Breast epithelium (tissue), 4 donors: ENCODE measurements around the gene SMARCC2. TPM values are rescaled to one million over a fixed set of nuclear protein-coding genes. Genes with fewer than 3 reads are reported as not detected.

Experiments used
- DNase-seq, 2 donors: peaks; one replicate each; pipeline ENCODE4 v3.0.0-alpha.2; 2019; ENCODE audit warnings: low spot score in 2 of 2
- H3K27ac ChIP-seq, 2 donors: fragments of 200-600 bp; sonication (generic) in 1 of 2; one replicate each; pipeline ENCODE4 v1.5.1; 2016 to 2019; ENCODE audit warnings: mild to moderate bottlenecking in 1 of 2
- H3K27me3 ChIP-seq, 2 donors: fragments of 200-600 bp; sonication (generic) in 1 of 2; one replicate each; pipeline versions ENCODE4 v1.5.1 to v1.6.0; 2017 to 2019; ENCODE audit warnings: control low read depth in 1 of 2, mild to moderate bottlenecking in 1 of 2
- H3K36me3 ChIP-seq: fragments of 200-600 bp; one replicate; pipeline ENCODE4 v1.5.1; 2019
- H3K4me1 ChIP-seq, 2 donors: fragments of 200-600 bp; sonication (generic); one replicate each; pipeline ENCODE4 v1.5.1; 2016 to 2019; ENCODE audit warnings: control low read depth in 1 of 2
- H3K4me3 ChIP-seq, 3 donors: fragments of 200-600 bp; sonication (generic); 1 replicate in 2 of 3; 2 replicates in 1 of 3; pipeline ENCODE4 v1.5.1; 2016 to 2019; ENCODE audit warnings: mild to moderate bottlenecking in 3 of 3, moderate library complexity in 2 of 3
- H3K9me3 ChIP-seq, 2 donors: fragments of 200-600 bp; sonication (generic) in 1 of 2; one replicate each; pipeline ENCODE4 v1.5.1; 2016 to 2019; ENCODE audit warnings: control low read depth in 1 of 2
- POLR2A ChIP-seq: fragments of 450-650 bp; IDR thresholded peaks from one replicate; pipeline ENCODE4 v1.6.1; 2016; ENCODE audit warnings: antibody characterized with exemption, mild to moderate bottlenecking, moderate library complexity
- POLR2AphosphoS5 ChIP-seq, 3 donors: sonication (generic); formaldehyde crosslinking; IDR thresholded peaks; one replicate each; pipeline ENCODE4 v1.6.1; 2017; ENCODE audit warnings: antibody characterized with exemption in 3 of 3
- intact Hi-C: fragments of 100-400 bp; cut with DNase I; formaldehyde crosslinking; loops from one replicate; pipeline ENCODE4 v1.15.1; 2023; ENCODE audit warnings: low total_unique reads
- total RNA-seq, 3 donors: library from RNA; depleted of rRNA; stranded (reverse); fragments of >200 nt; gene quantifications; one replicate each; pipeline ENCODE4 v1.1.0, GENCODE V29; 2016
- TF ChIP-seq, protein P1 (sequence below), 3 donors: fragments of 450-650 bp; IDR thresholded peaks; one replicate each; pipeline ENCODE4 v1.5.1; 2016 to 2017; ENCODE audit warnings: antibody characterized with exemption in 3 of 3, mild to moderate bottlenecking in 3 of 3, moderate library complexity in 3 of 3

Gene SMARCC2
- total RNA-seq, 3 donors from 2014 or later = 105 to 114 (median 106) TPM

DNA sequence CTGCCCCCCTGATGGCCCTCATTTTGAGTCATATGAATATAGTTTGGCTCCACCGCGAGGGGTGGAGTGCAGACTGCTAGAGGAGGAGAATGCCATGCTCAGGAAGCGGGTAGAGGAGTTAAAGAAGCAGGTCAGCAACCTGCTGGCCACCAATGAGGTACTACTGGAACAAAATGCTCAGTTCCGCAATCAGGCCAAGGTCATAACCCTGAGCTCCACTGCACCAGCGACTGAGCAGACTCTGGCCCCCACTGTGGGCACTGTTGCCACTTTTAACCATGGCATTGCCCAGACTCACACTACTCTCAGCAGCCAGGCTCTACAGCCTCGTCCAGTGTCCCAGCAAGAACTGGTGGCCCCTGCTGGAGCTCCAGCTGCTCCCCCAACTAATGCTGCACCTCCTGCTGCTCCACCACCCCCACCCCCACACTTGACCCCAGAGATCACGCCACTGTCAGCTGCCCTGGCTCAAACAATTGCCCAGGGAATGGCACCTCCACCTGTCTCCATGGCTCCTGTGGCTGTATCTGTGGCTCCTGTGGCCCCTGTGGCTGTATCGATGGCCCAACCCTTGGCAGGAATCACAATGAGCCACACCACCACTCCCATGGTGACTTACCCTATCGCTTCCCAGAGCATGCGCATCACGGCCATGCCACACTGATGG, 67.9 kb downstream of the SMARCC2 start:
- H3K27ac ChIP-seq = no peak overlapping the region
- intact Hi-C loops = loop anchor here (5.0 kb wide), 1 partner anchor 36 kb away; the partner anchor contains the start of gene MYL6
- no peaks in the 10 kb centered on the region for H3K9me3 ChIP-seq
- peaks cover 5 to 12% of the 10 kb centered on the region in 2 donors for H3K4me1 ChIP-seq
- TF ChIP-seq POLR2AphosphoS5 (IDR thresholded peaks at IDR 0.05) (no peak), POLR2A (no peak)
- TF ChIP-seq, protein P1, sequence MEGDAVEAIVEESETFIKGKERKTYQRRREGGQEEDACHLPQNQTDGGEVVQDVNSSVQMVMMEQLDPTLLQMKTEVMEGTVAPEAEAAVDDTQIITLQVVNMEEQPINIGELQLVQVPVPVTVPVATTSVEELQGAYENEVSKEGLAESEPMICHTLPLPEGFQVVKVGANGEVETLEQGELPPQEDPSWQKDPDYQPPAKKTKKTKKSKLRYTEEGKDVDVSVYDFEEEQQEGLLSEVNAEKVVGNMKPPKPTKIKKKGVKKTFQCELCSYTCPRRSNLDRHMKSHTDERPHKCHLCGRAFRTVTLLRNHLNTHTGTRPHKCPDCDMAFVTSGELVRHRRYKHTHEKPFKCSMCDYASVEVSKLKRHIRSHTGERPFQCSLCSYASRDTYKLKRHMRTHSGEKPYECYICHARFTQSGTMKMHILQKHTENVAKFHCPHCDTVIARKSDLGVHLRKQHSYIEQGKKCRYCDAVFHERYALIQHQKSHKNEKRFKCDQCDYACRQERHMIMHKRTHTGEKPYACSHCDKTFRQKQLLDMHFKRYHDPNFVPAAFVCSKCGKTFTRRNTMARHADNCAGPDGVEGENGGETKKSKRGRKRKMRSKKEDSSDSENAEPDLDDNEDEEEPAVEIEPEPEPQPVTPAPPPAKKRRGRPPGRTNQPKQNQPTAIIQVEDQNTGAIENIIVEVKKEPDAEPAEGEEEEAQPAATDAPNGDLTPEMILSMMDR (IDR thresholded peaks at IDR 0.05) = no peak
- no peaks in the 10 kb centered on the region for H3K27me3 ChIP-seq
- H3K36me3 ChIP-seq = no peaks in the 10 kb centered on the region
- no peak overlapping the region for H3K4me3 ChIP-seq
- DNase-seq = no peak

DNA sequence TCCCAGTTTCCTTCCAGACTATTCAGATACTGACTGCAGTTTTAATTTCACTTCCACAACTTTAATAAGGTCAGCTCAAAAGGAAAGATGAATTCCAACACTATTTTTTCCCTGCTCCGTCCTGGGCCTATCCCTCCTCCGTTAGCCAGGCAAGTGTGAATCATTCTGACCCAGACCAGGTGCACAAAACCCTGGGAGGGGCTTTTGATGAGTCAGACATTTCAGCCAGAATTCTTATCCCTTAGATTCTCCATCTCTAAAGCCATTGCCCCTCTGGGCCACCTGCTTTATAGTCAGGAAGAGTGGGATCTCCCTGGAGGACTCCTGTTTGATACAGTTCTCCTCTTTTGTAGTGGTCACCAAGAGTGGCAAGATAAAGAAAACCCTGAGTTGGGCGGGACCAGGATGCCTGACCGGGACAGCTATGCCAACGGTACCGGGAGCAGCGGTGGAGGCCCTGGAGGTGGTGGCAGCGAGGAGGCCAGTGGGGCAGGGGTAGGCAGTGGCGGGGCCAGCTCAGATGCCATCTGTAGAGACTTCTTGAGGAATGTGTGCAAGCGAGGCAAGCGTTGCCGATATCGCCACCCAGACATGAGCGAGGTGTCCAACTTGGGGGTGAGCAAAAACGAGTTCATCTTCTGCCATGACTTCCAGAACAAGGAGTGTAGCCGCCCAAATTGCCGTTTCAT, 69.0 kb downstream of the SMARCC2 start:
- Histone ChIP-seq H3K36me3 (no peaks in the 10 kb centered on the region), H3K4me3 (no peak overlapping the region), H3K4me1 (peaks cover 5 to 8% of the 10 kb centered on the region in 2 donors), H3K27me3 (no peaks in the 10 kb centered on the region), H3K27ac (peak overlapping the region; percentile 96 to 98), H3K9me3 (no peaks in the 10 kb centered on the region)
- intact Hi-C loops = loop anchor here (5.0 kb wide), 1 partner anchor 37 kb away; the partner anchor contains the start of gene MYL6
- no peak for TF ChIP-seq POLR2A
- TF ChIP-seq, protein P1 (IDR thresholded peaks at IDR 0.05) = no peak
- no peak for TF ChIP-seq POLR2AphosphoS5 (IDR thresholded peaks at IDR 0.05)
- DNase-seq = no peak

DNA sequence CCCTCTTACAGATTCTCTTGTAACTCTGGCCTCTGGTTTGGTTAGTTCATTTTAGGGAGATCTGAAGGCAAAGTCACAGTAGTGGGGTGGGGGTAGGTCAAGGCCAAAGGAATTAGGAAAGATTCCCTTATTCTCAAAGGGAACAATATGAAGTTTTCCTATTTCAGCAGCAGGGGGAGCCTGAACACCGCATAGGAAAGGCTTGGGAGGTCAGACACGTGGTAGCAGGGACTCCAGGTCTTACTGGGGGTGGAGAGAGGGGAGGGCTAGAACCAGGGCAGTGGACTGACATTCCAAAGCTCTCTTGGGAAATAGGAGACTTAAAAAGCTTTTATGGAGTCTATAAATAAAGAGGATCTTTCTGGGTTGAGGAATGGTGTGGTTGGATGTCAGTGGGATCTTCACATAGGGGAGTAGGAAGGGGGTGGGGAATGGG, 69.9 kb downstream of the SMARCC2 start:
- H3K4me3 ChIP-seq = peak overlapping the region in 2 of 3 donors; percentile 75 to 80
- H3K36me3 ChIP-seq = no peaks in the 10 kb centered on the region
- H3K27ac ChIP-seq = peak overlapping the region; percentile 96 to 98
- DNase-seq = peak in 1 of 2 donors; percentile 78
- no peaks in the 10 kb centered on the region for H3K27me3 ChIP-seq
- H3K9me3 ChIP-seq = no peaks in the 10 kb centered on the region
- intact Hi-C loops = loop anchor here (2.0 kb wide), 1 partner anchor 349 kb away; the partner anchor contains the start of gene SPRYD4
- peaks cover 5 to 8% of the 10 kb centered on the region in 2 donors for H3K4me1 ChIP-seq
- TF ChIP-seq, protein P1 (IDR thresholded peaks at IDR 0.05) = peak; percentile 81 to 91 (median 87)
- TF ChIP-seq POLR2AphosphoS5 (IDR thresholded peaks at IDR 0.05) (peak; percentile 35 to 80 (median 44)), POLR2A (no peak)

DNA sequence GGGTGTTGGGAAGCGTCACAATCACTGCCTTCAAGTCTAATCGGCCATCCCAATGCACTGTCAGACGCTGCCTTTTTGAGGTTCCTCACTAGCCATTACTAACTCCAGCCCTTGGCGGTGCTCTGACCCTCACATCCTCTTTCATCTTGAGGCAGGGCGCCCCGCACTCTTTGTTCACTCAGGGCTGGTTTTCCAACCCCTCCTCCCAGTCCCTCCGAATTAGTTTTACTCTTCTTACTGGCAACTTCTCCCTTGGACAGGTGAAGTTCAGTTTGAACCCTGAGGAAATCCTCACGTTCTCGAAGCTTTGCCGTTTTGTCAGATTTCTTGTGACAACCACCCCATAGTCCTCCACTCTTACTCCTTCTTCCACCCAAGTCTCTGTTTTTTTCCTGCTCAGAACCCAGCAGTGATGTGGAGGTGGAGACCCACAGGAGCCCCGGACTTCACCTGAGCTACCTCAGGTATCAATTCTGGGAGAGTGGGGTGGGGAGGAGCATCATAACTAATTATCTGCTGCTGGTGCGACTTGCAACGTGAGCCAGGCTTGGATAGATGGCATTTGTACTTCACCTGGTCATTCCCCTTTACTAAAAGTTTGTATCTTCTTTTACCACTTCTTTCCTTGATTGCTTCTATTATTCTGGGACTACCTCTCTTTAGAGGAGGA, 70.5 kb downstream of the SMARCC2 start:
- H3K27me3 ChIP-seq = no peaks in the 10 kb centered on the region
- TF ChIP-seq POLR2A (no peak), POLR2AphosphoS5 (IDR thresholded peaks at IDR 0.05) (no peak)
- TF ChIP-seq, protein P1 (IDR thresholded peaks at IDR 0.05) = no peak
- H3K27ac ChIP-seq = peak overlapping the region; percentile 96 to 98
- DNase-seq = no peak
- H3K4me1 ChIP-seq = peaks cover 5 to 8% of the 10 kb centered on the region in 2 donors
- H3K4me3 ChIP-seq = peak overlapping the region; percentile 75 to 81 (median 80)
- H3K36me3 ChIP-seq = no peaks in the 10 kb centered on the region
- intact Hi-C loops = loop anchor here (2.0 kb wide), 1 partner anchor 350 kb away; the partner anchor contains the start of gene SPRYD4
- no peaks in the 10 kb centered on the region for H3K9me3 ChIP-seq
